ENCODE measurements around the gene PAX7. TPM values are rescaled to one million over a fixed set of nuclear protein-coding genes. Genes with fewer than 3 reads are reported as not detected.

The PAX7 gene
- total and polyA plus RNA-seq, 4 donors = 0.03 TPM; not detected in 3

GRCh38 chr1:18668750-18669404 lies 38.2 kb downstream of the PAX7 start:
- peak; percentile 55 for ATAC-seq (ENCODE audit: insufficient read depth, low FRiP score)
- TF ChIP-seq CTCF (IDR thresholded peaks at IDR 0.05; ENCODE audit: control extremely low read depth, extremely low read depth) = no peak
- Histone ChIP-seq H3K36me3 (ENCODE audit: control insufficient read depth in 4 of 4, insufficient read depth in 4 of 4, low read length in 4 of 4) (no peaks in the 10 kb centered on the region), H3K27me3 (ENCODE audit: control insufficient read depth in 3 of 3, insufficient read depth in 3 of 3, low read length in 2 of 3) (peaks cover 0 to 8% (median 7%) of the 10 kb centered on the region in 3 donors), H3K4me3 (no peak overlapping the region), H3K9me3 (ENCODE audit: control insufficient read depth in 4 of 4, insufficient read depth in 3 of 4, low read length in 3 of 4) (no peaks in the 10 kb centered on the region), H3K27ac (ENCODE audit: low read depth in 1 of 2, low read length in 1 of 2) (no peak overlapping the region), H3K4me1 (ENCODE audit: control insufficient read depth in 5 of 5, insufficient read depth in 5 of 5, low read length in 5 of 5) (peaks cover 0 to 3% (median 0%) of the 10 kb centered on the region in 5 donors), H3K9ac (ENCODE audit: insufficient read depth in 1 of 2, low read length in 2 of 2) (no peak overlapping the region)
- DNase-seq = no peak
- 50 to 51% methylated on average over 4 of the region's 4 CpGs for WGBS, 2 donors

- H3K27me3 ChIP-seq (ENCODE audit: control insufficient read depth in 3 of 3, insufficient read depth in 3 of 3, low read length in 2 of 3) = peaks cover 2 to 19% (median 15%) of the 10 kb centered on the region in 3 donors
- H3K9me3 ChIP-seq (ENCODE audit: control insufficient read depth in 4 of 4, insufficient read depth in 3 of 4, low read length in 3 of 4) = no peaks in the 10 kb centered on the region
- no peaks in the 10 kb centered on the region for H3K36me3 ChIP-seq (ENCODE audit: control insufficient read depth in 4 of 4, insufficient read depth in 4 of 4, low read length in 4 of 4)
- H3K4me3 ChIP-seq = no peak overlapping the region
- no peak overlapping the region for H3K27ac ChIP-seq (ENCODE audit: low read depth in 1 of 2, low read length in 1 of 2)
- H3K9ac ChIP-seq (ENCODE audit: insufficient read depth in 1 of 2, low read length in 2 of 2) = no peak overlapping the region
- 66 to 75% methylated on average over 13 of the region's 13 CpGs for WGBS, 2 donors
- peak; percentile 15 for ATAC-seq (ENCODE audit: insufficient read depth, low FRiP score)
- TF ChIP-seq CTCF (IDR thresholded peaks at IDR 0.05; ENCODE audit: control extremely low read depth, extremely low read depth) = no peak
- DNase-seq = no peak
- H3K4me1 ChIP-seq (ENCODE audit: control insufficient read depth in 5 of 5, insufficient read depth in 5 of 5, low read length in 5 of 5) = peaks cover 0 to 3% (median 0%) of the 10 kb centered on the region in 5 donors
These were observed 39.6 kb downstream of the PAX7 start for GRCh38 chr1:18670121-18670867.

- Histone ChIP-seq H3K4me3 (no peak overlapping the region), H3K9ac (ENCODE audit: insufficient read depth in 1 of 2, low read length in 2 of 2) (no peak overlapping the region), H3K27me3 (ENCODE audit: control insufficient read depth in 3 of 3, insufficient read depth in 3 of 3, low read length in 2 of 3) (peaks cover 2 to 24% (median 20%) of the 10 kb centered on the region in 3 donors), H3K27ac (ENCODE audit: low read depth in 1 of 2, low read length in 1 of 2) (no peak overlapping the region), H3K4me1 (ENCODE audit: control insufficient read depth in 5 of 5, insufficient read depth in 5 of 5, low read length in 5 of 5) (peaks cover 0 to 3% (median 0%) of the 10 kb centered on the region in 5 donors), H3K36me3 (ENCODE audit: control insufficient read depth in 4 of 4, insufficient read depth in 4 of 4, low read length in 4 of 4) (no peaks in the 10 kb centered on the region), H3K9me3 (ENCODE audit: control insufficient read depth in 4 of 4, insufficient read depth in 3 of 4, low read length in 3 of 4) (no peaks in the 10 kb centered on the region)
- ATAC-seq (ENCODE audit: insufficient read depth, low FRiP score) (no peak), DNase-seq (no peak)
- WGBS, 2 donors = 70 to 76% methylated on average over 5 of the region's 5 CpGs
- no peak for TF ChIP-seq CTCF (IDR thresholded peaks at IDR 0.05; ENCODE audit: control extremely low read depth, extremely low read depth)
These were observed 40.2 kb downstream of the PAX7 start for GRCh38 chr1:18670868-18671225.
